Trophoblast cell (in vitro differentiated cells and primary cell): ENCODE measurements around the gene IMMP2L.

ENCODE experiments used
- DNase-seq, 2 donors: peaks; one replicate each; pipeline ENCODE4 v3.0.0-alpha.2; 2016
- H2AFZ ChIP-seq: 2 replicates; pipeline ENCODE4 v1.6.1; 2013; ENCODE audit warnings: low read length, moderate library complexity, mild to moderate bottlenecking; ENCODE audit not compliant: insufficient read depth, poor library complexity
- H2AK5ac ChIP-seq: 2 replicates; pipeline ENCODE4 v1.6.1; 2013; ENCODE audit warnings: mild to moderate bottlenecking, low read length
- H2BK120ac ChIP-seq: 2 replicates; pipeline ENCODE4 v1.6.1; 2013; ENCODE audit warnings: low read length, mild to moderate bottlenecking, moderate library complexity; ENCODE audit not compliant: insufficient read depth, poor library complexity
- H2BK12ac ChIP-seq: 2 replicates; pipeline ENCODE4 v1.6.1; 2013; ENCODE audit warnings: mild to moderate bottlenecking, low read length, moderate library complexity
- H2BK5ac ChIP-seq: 2 replicates; pipeline ENCODE4 v1.6.1; 2013; ENCODE audit warnings: low read length, low read depth, moderate library complexity, mild to moderate bottlenecking; ENCODE audit not compliant: poor library complexity
- H3K14ac ChIP-seq: 2 replicates; pipeline ENCODE4 v1.6.1; 2013; ENCODE audit warnings: mild to moderate bottlenecking, low read length
- H3K18ac ChIP-seq: 2 replicates; pipeline ENCODE4 v1.6.1; 2013; ENCODE audit warnings: mild to moderate bottlenecking, low read length
- H3K23ac ChIP-seq: 2 replicates; pipeline ENCODE4 v1.6.1; 2013; ENCODE audit warnings: low read length
- H3K27ac ChIP-seq: 2 replicates; pipeline ENCODE4 v1.5.1; 2013; ENCODE audit warnings: low read depth, mild to moderate bottlenecking, inconsistent platforms, low read length, moderate library complexity
- H3K27me3 ChIP-seq: 2 replicates; pipeline ENCODE4 v1.6.1; 2013; ENCODE audit warnings: inconsistent platforms, mild to moderate bottlenecking, low read length, moderate library complexity; ENCODE audit not compliant: insufficient read depth
- H3K36me3 ChIP-seq, 2 experiments: 1 replicate in 1 of 2; 2 replicates in 1 of 2; pipeline ENCODE4 v1.6.1; 2013; ENCODE audit warnings: low read length in 2 of 2, mild to moderate bottlenecking in 2 of 2, moderate library complexity in 1 of 2; ENCODE audit not compliant: insufficient read depth in 2 of 2, control insufficient read depth in 1 of 2
- H3K4ac ChIP-seq: 2 replicates; pipeline ENCODE4 v1.6.1; 2013; ENCODE audit warnings: low read depth, mild to moderate bottlenecking, low read length, moderate library complexity
- H3K4me1 ChIP-seq, 2 experiments: 1 replicate in 1 of 2; 2 replicates in 1 of 2; pipeline ENCODE4 v1.6.1; 2013; ENCODE audit warnings: low read length in 2 of 2, mild to moderate bottlenecking in 2 of 2, moderate library complexity in 1 of 2; ENCODE audit not compliant: insufficient read depth in 2 of 2, control insufficient read depth in 1 of 2
- H3K4me2 ChIP-seq: 2 replicates; pipeline ENCODE4 v1.6.1; 2013; ENCODE audit warnings: inconsistent platforms, mild to moderate bottlenecking, low read length, moderate library complexity
- H3K4me3 ChIP-seq: 2 replicates; pipeline ENCODE4 v1.5.1; 2013; ENCODE audit warnings: mild to moderate bottlenecking, low read depth, low read length, inconsistent platforms
- H3K79me1 ChIP-seq: one replicate; pipeline ENCODE4 v1.6.1; 2013; ENCODE audit warnings: low read length
- H3K79me2 ChIP-seq: 2 replicates; pipeline ENCODE4 v1.6.1; 2013; ENCODE audit warnings: low read length, mild to moderate bottlenecking; ENCODE audit not compliant: control insufficient read depth, insufficient read depth, poor library complexity
- H3K9ac ChIP-seq: 2 replicates; pipeline ENCODE4 v1.6.1; 2013; ENCODE audit warnings: mild to moderate bottlenecking, low read length
- H3K9me3 ChIP-seq: 2 replicates; pipeline ENCODE4 v1.6.1; 2013; ENCODE audit warnings: low read depth, mild to moderate bottlenecking, control low read depth, inconsistent platforms, low read length; ENCODE audit not compliant: insufficient read depth
- H4K12ac ChIP-seq: 2 replicates; pipeline ENCODE4 v1.6.1; 2013; ENCODE audit warnings: low read depth, mild to moderate bottlenecking, low read length, moderate library complexity
- H4K8ac ChIP-seq: 2 replicates; pipeline ENCODE4 v1.6.1; 2013; ENCODE audit warnings: low read depth, mild to moderate bottlenecking, low read length, moderate library complexity
- H4K91ac ChIP-seq: one replicate; pipeline ENCODE4 v1.6.1; 2013; ENCODE audit warnings: low read depth, mild to moderate bottlenecking, low read length, moderate library complexity
- WGBS: extraction: QIAGEN DNeasy Blood & Tissue Kit; methylation state at CpG from one replicate; pipeline ENCODE4 v1.1.7; 2013; ENCODE audit warnings: missing lambda C conversion rate; ENCODE audit not compliant: insufficient read length, insufficient coverage; ENCODE audit errors: extremely low coverage; 5-methylcytosine and 5-hydroxymethylcytosine counted together

The IMMP2L gene

DNA sequence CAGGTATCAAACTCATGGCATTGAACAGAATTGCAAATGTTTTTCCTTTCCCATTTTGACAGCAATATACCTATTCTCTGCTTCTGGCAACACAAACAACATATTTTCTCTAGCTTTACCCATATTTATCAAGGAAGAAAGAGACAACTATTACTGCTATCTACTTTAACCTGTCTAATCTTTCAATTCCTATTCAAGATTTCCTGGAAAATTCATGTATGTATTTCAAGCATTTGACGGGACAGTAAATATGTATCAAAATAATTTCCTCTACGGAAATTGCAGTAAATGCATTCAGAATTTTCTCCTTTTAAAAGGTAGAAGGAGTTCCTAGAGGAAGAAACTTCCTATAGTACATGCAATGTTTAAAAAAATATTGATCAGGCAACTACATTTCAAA, 650.7 kb downstream of the IMMP2L start:
- Histone ChIP-seq H4K91ac (no peak overlapping the region), H3K9ac (no peak overlapping the region), H3K4me1 (no peaks in the 10 kb centered on the region), H3K4ac (no peak overlapping the region), H3K18ac (no peak overlapping the region), H4K8ac (no peak overlapping the region), H3K9me3 (no peaks in the 10 kb centered on the region), H2BK12ac (no peak overlapping the region), H3K14ac (no peak overlapping the region), H3K79me1 (no peaks in the 10 kb centered on the region), H3K36me3 (no peaks in the 10 kb centered on the region), H3K4me2 (no peak overlapping the region), H2BK5ac (no peak overlapping the region), H3K27ac (no peak overlapping the region), H3K23ac (no peak overlapping the region), H2AK5ac (no peak overlapping the region), H3K27me3 (no peaks in the 10 kb centered on the region), H2AFZ (no peak overlapping the region), H2BK120ac (no peak overlapping the region), H3K79me2 (no peaks in the 10 kb centered on the region), H4K12ac (no peak overlapping the region), H3K4me3 (no peak overlapping the region)
- WGBS: no CpG with 5 or more reads among the region's 2 CpGs
- no peak for DNase-seq

- Histone ChIP-seq H4K8ac (no peak overlapping the region), H3K18ac (no peak overlapping the region), H3K79me1 (no peaks in the 10 kb centered on the region), H3K4me1 (no peaks in the 10 kb centered on the region), H3K4me3 (no peak overlapping the region), H3K4ac (no peak overlapping the region), H3K27ac (no peak overlapping the region), H3K27me3 (no peaks in the 10 kb centered on the region), H3K23ac (no peak overlapping the region), H2AK5ac (no peak overlapping the region), H3K14ac (no peak overlapping the region), H4K91ac (no peak overlapping the region), H3K36me3 (no peaks in the 10 kb centered on the region), H2BK5ac (no peak overlapping the region), H3K79me2 (no peaks in the 10 kb centered on the region), H2BK12ac (no peak overlapping the region), H3K9ac (no peak overlapping the region), H2BK120ac (no peak overlapping the region), H3K9me3 (no peaks in the 10 kb centered on the region), H2AFZ (no peak overlapping the region), H3K4me2 (no peak overlapping the region), H4K12ac (no peak overlapping the region)
- no CpG with 5 or more reads among the region's 3 CpGs for WGBS
- no peak for DNase-seq
Measured at GRCh38 chr7:110909117-110909516, 653.2 kb downstream of the IMMP2L start.

DNA sequence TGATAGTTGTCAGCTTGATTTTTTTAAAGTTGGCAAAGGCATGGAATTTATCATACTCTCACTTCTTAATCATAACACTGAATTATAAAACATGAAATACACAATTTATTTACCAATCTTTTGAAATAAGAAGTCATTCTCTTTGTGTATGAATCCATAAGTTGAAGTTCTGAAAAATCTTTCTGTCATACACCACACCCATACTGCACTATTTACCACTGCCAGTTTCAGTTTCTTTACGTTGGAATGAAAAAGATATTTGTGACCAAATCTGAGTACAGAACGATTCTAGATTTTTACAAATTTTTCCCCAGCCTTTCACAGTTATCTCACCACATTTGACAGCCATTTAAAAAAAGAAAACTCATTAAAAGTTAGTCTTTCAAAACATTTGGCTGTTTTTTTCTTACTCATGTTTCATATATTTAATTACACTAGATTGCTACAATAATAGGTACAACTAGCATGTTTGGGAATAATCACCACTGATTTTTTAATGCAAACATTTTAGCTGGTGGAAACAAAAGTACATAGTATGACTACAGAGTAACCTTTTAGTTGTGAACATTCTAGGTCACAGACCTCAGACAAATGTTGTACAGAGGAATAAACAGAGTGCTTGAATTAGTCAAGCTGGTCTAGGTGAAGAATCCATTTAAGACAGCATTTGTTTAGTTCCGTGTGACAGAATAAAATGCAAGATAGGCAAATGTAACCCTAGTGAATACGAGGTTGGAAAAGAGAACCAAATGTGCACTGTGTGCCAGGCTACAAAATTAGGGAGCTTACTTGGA, 656.3 kb downstream of the IMMP2L start:
- no peak overlapping the region for H3K18ac ChIP-seq
- no peak for DNase-seq
- H3K27me3 ChIP-seq: no peaks in the 10 kb centered on the region
- H3K4ac ChIP-seq: no peak overlapping the region
- no peak overlapping the region for H3K14ac ChIP-seq
- H2BK5ac ChIP-seq: no peak overlapping the region
- H2AFZ ChIP-seq: no peak overlapping the region
- no CpG with 5 or more reads among the region's 4 CpGs for WGBS
- H3K4me1 ChIP-seq: no peaks in the 10 kb centered on the region
- H3K23ac ChIP-seq: no peak overlapping the region
- no peak overlapping the region for H2BK12ac ChIP-seq
- H3K9me3 ChIP-seq: no peaks in the 10 kb centered on the region
- no peak overlapping the region for H4K8ac ChIP-seq
- no peak overlapping the region for H4K91ac ChIP-seq
- H3K9ac ChIP-seq: no peak overlapping the region
- no peak overlapping the region for H3K27ac ChIP-seq
- H3K79me1 ChIP-seq: no peaks in the 10 kb centered on the region
- H3K4me3 ChIP-seq: no peak overlapping the region
- no peak overlapping the region for H3K4me2 ChIP-seq
- no peak overlapping the region for H2BK120ac ChIP-seq
- no peaks in the 10 kb centered on the region for H3K36me3 ChIP-seq
- H3K79me2 ChIP-seq: no peaks in the 10 kb centered on the region
- no peak overlapping the region for H2AK5ac ChIP-seq
- H4K12ac ChIP-seq: no peak overlapping the region

- Histone ChIP-seq H2BK5ac (no peak overlapping the region), H3K4me2 (no peak overlapping the region), H3K9ac (no peak overlapping the region), H3K4ac (no peak overlapping the region), H3K36me3 (no peaks in the 10 kb centered on the region), H3K27me3 (no peaks in the 10 kb centered on the region), H4K8ac (no peak overlapping the region), H3K27ac (no peak overlapping the region), H2BK12ac (no peak overlapping the region), H3K23ac (no peak overlapping the region), H4K91ac (no peak overlapping the region), H3K79me2 (no peaks in the 10 kb centered on the region), H3K14ac (no peak overlapping the region), H3K4me1 (no peaks in the 10 kb centered on the region), H3K18ac (no peak overlapping the region), H2AFZ (no peak overlapping the region), H3K4me3 (no peak overlapping the region), H2BK120ac (no peak overlapping the region), H3K9me3 (no peaks in the 10 kb centered on the region), H4K12ac (no peak overlapping the region), H2AK5ac (no peak overlapping the region), H3K79me1 (no peaks in the 10 kb centered on the region)
- DNase-seq: no peak
Measured at GRCh38 chr7:110898516-110898915, 663.8 kb downstream of the IMMP2L start.
